ENCODE measurements around the gene METTL5.
"Not testable (repeated sequence)": the region's sequence is repeated elsewhere in the genome, so short reads cannot be mapped to it uniquely, and the experiment has no call there.

Gene METTL5

GRCh38 chr2:169828141-169828811 lies 3.6 kb upstream of the METTL5 start:
- no peak for FAIRE-seq

- no peak for FAIRE-seq
Measured at GRCh38 chr2:169827272-169828140, 2.8 kb upstream of the METTL5 start, which contains the start of gene UBR3. UBR3 (plus strand) TSS chr2:169827454; CDS start chr2:169827508, 54 bp downstream.

GRCh38 chr2:169823996-169824372 lies 721 bp downstream of the METTL5 start:
- no peak for FAIRE-seq

DNA sequence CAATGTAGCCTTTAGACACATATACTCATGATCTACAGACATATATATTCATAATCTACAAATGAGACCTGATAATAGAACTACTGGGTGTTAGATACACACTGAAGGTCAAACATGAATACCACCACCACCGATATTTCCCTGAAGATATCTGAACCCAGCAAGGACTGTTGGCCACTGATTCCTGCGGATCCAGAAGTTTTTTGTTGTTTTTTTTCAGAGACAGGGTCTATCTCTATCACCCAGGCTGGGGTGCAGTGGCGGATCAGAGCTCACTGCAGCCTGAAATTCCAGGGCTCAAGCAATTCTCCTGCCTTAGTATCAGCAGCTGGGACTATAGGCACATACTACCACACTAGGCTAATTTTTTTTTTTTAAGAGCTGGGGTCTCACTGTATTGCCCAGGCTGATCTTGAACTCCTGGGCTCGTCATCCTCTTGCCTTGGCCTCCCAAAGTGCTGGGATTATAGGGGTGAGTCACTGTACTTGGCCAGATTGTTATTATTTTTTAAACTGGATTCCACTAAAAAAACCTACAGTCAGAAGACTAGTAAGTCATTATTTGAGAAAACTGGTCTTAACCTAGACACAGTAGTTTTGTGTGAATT lies 1.8 kb downstream of the METTL5 start:
- FAIRE-seq = no peak

DNA sequence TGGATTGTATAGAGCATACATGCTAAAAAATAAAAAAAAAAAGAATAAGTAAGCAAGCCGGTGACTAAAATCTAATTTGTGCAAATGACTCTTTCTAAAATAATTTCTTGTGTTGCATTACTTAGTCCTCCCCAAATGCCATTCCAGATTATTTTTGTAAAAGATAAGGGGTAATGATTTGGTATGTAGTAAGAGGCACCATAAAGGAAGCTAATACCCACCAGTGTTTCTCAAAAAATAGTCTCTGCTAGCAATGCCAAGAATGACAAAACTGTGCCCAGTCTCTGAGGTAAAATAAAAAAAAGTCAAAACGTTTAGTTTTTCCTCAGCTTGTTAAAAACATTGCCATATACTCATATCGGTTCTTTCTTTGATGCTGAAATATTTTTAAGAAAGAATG lies 2.7 kb downstream of the METTL5 start:
- FAIRE-seq = no peak

DNA sequence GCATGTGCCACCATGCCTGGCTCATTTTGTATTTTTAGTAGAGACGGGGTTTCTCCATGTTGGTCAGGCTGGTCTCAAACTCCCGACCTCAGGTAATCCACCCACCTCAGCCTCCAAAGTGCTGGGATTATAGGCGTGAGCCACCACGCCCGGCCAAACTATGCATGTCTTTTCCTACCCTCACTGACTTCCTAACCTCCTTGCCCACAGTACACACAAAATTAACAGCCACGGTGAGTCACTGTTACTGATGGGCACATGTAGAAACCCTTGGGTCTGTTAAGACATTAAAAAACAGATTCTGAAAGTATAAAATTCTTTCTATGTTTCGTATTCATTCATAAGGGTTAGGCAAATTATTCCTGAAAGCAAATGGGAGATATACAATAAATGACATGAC lies 4.6 kb downstream of the METTL5 start:
- FAIRE-seq = not testable (repeated sequence)

GRCh38 chr2:169819106-169819505 lies 5.6 kb downstream of the METTL5 start:
- no peak for FAIRE-seq

DNA sequence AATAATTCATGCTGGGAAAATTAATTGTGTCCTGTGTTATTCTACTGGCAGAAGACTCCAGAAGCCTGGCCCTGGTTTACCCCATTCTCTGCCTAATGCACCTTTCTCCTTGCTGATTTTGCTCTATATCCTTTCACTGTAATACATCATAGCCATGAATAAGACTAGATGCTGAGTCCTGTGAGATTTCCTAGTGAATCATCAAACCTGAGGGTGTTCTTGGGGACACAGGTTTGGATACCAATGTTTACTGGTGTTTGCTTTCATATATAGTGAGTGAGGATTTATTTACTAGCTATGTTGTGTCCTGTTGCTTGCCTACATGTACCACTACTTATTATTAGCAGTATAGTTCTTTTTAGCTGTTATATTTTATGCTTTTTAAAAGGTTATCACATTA lies 6.5 kb downstream of the METTL5 start:
- FAIRE-seq = no peak

DNA sequence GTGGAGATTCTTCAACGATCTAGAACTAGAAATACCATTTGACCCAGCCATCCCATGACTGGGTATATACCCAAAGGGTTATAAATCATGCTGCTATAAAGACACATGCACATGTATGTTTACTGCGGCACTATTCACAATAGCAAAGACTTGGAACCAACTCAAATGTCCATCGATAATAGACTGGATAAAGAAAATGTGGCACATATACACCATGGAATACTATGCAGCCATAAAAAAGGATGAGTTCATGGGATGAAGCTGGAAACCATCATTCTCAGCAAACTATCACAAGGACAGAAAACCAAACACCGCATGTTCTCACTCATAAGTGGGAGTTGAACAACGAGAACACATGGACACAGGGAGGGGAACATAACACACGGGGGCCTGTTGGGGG lies 7.3 kb downstream of the METTL5 start:
- FAIRE-seq = not testable (repeated sequence)

- FAIRE-seq = not testable (repeated sequence)
Measured at GRCh38 chr2:169816961-169817360, 7.7 kb downstream of the METTL5 start.

GRCh38 chr2:169815849-169816248 lies 8.9 kb downstream of the METTL5 start:
- no peak for FAIRE-seq

- FAIRE-seq = no peak
Measured at GRCh38 chr2:169808221-169808620, 16.5 kb downstream of the METTL5 start.

DNA sequence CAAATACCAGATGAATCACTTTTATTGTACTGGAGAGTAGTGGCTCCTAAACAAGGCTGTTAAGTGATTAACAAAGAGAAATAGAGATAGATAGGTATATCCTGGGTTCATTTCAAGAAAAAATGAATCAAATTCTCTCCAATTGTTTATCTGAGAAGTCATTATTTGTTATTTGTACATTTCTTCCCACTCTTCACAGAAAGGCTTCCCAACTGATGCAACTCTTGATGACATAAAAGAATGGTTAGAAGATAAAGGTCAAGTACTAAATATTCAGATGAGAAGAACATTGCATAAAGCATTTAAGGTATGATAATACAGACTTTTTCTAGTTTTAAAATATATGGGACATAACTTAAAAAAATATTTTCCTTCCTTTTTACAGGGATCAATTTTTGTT lies 18.1 kb downstream of the METTL5 start:
- FAIRE-seq = no peak

DNA sequence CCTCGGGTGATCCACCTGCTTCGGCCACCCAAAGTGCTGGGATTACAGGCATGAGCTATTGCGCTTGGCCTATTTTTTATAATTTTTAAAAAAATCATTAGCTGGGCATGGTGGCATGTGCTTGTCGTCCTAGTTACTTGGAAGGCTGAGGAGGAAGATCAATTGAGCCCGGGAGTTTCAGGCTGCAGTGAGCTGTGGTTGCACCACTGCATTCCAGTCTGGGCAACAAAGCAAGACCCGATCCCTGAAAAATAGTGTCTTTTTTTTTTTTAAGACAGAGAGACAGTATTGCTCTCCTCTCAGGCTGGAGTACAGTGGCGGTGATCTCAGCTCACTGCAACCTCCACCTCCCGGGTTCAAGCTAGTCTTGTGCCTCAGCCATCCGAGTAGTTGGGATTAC lies 21.2 kb downstream of the METTL5 start:
- FAIRE-seq = no peak

GRCh38 chr2:169798718-169799592 lies 25.8 kb downstream of the METTL5 start, which contains the start of gene SSB:
SSB (plus strand) TSS chr2:169798871; CDS start chr2:169800961, 2,090 bp downstream.
- FAIRE-seq = no peak

- FAIRE-seq = no peak
Measured at GRCh38 chr2:169798397-169798717, 26.3 kb downstream of the METTL5 start.

DNA sequence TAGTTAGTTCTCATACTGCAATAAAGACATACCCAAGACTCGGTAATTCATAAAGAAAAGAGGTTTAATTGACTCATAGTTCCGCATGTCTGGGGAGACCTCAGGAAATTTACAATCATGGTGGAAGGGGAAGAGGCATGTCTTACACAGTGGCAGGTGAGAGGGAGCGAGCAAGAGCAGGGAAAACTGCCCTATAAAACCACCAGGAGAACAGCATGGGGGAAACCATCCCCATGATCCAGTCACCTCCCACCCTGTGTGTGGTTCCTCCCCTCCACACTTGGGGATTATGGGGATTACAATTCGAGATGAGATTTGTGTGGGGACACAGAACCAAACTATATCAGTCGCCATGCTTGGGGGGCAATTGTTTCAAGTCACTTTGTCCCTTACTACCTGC lies 27.1 kb downstream of the METTL5 start:
- no peak for FAIRE-seq

GRCh38 chr2:169796441-169796840 lies 28.3 kb downstream of the METTL5 start:
- no peak for FAIRE-seq

- FAIRE-seq = no peak
Measured at GRCh38 chr2:169795181-169795580, 29.5 kb downstream of the METTL5 start.

GRCh38 chr2:169790581-169790980 lies 34.1 kb downstream of the METTL5 start:
- FAIRE-seq = no peak

DNA sequence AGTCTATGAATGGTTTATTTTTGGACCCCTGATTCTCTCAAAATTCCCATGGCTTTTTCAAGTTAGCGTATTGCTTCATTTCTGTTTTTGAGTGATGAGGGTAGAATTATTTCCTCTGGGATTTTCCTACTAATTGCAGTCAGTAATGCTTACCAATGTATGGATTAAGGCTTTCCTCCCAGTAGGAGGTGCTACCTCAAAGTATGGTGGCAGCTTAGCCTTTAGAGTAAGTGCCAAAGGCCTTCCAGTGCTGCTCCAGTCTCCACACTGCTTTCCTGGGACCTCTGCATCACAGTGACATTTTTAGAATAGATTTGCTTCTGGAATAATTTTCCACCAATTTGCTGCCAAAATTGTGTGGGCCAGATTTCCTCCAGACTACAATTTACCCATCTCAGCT lies 42.2 kb downstream of the METTL5 start:
- no peak for FAIRE-seq

DNA sequence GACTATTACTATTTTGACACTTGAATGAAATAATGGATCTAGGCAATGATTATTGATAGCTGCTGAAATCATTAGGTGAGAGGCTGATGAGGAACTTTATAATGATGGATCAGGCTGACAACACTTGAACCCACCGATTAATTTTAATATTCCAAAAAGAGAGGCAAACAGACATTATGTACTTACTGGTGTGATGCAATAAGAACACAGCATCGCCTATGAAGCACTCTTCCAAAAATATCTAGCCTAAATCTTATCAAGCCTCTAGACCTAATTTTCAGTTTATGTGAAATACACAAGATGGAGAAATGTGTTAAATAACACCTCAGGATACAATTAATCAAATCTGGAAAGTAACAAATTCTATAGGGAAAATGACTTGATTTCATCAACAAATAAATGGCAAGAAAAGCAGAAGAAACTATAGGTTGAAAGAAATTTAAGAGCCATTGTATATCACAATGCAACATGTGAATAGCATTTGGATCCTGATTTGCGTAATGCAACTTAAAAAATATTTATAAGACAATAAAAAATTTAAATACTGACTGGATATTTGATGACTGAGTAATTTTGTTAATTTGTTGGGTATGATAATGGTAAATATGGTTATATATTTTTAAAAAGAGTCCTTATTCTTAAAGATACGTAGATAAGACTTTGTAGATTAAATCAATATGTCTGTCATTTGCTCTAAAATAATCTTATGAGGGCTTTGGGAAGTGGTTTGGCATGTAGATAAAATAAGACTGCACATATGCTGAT lies 43.3 kb downstream of the METTL5 start:
- FAIRE-seq = no peak

Data from islet of Langerhans (tissue), 1 donor.